22Rv1 (cell line): ENCODE data around the gene MYO18B.

ENCODE experiments used
- ZFX ChIP-seq: fragments of 450-650 bp; IDR thresholded peaks from 2 replicates; pipeline ENCODE4 v1.6.1; 2017; ENCODE audit warnings: antibody characterized with exemption, borderline replicate concordance
- TF ChIP-seq, protein P1 (sequence below): fragments of 450-650 bp; IDR thresholded peaks from 2 replicates; pipeline ENCODE4 v1.5.1; 2017; ENCODE audit warnings: mild to moderate bottlenecking

DNA sequence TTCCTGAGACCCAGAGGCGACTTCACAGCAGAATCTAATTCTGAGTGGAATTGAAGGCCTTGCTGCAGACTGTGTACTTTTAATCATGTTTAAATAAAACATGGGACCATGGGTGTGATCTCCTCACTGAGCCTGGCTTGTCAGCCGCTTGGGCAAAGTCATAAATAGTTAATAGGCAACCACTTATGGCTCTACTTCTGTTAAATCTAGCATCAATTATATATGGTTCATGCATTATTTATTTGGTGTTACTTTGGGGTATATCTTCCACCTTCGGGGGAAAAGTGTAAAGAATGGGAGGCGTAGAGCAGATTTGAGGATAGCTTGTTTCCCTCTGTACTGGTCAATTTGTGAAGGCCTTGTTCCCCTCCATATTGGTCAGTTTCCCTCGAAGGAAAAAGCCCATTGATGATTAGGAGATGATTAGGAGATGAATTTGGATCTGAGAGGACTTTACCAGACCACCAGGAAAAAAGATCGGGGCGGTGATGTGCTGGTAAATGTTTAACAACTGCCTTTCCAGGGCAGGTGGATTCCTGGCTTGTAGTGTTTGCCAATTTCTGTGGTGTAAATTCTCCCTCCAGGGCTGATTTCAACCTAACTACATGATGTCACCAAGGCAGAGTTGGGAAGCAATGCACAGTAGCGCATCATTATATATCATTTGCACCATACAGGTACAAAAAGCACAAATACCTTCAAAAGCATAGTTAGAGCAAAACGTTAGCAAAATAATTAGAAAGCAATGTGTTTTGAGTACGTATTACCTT lies 223.2 kb downstream of the MYO18B start:
- TF ChIP-seq, protein P1, sequence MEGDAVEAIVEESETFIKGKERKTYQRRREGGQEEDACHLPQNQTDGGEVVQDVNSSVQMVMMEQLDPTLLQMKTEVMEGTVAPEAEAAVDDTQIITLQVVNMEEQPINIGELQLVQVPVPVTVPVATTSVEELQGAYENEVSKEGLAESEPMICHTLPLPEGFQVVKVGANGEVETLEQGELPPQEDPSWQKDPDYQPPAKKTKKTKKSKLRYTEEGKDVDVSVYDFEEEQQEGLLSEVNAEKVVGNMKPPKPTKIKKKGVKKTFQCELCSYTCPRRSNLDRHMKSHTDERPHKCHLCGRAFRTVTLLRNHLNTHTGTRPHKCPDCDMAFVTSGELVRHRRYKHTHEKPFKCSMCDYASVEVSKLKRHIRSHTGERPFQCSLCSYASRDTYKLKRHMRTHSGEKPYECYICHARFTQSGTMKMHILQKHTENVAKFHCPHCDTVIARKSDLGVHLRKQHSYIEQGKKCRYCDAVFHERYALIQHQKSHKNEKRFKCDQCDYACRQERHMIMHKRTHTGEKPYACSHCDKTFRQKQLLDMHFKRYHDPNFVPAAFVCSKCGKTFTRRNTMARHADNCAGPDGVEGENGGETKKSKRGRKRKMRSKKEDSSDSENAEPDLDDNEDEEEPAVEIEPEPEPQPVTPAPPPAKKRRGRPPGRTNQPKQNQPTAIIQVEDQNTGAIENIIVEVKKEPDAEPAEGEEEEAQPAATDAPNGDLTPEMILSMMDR: no peak
- no peak for TF ChIP-seq ZFX
